Liver (tissue), 9 donors: ENCODE results near the gene MYH11. TPM values are rescaled to one million over a fixed set of nuclear protein-coding genes. Genes with fewer than 3 reads are reported as not detected.

Experiments
- DNase-seq: peaks from one replicate; pipeline ENCODE4 v3.0.0-alpha.2; 2017; ENCODE audit warnings: low spot score
- H3K27ac ChIP-seq, 2 donors: one replicate each; pipeline ENCODE4 v1.7.0; 2013; ENCODE audit warnings: inconsistent platforms in 2 of 2, low read length in 2 of 2, control low read depth in 1 of 2, low read depth in 1 of 2, mild to moderate bottlenecking in 1 of 2
- H3K27me3 ChIP-seq, 4 donors: one replicate each; pipeline versions ENCODE4 v1.6.1 to v1.7.0; 2013; ENCODE audit warnings: low read length in 3 of 4, inconsistent platforms in 1 of 4, mild to moderate bottlenecking in 1 of 4, moderate library complexity in 1 of 4; ENCODE audit not compliant: control insufficient read depth in 4 of 4, insufficient read depth in 4 of 4
- H3K36me3 ChIP-seq, 4 donors: one replicate each; pipeline versions ENCODE4 v1.6.1 to v1.7.0; 2013; ENCODE audit warnings: low read length in 3 of 4, mild to moderate bottlenecking in 3 of 4, low read depth in 1 of 4, moderate library complexity in 1 of 4; ENCODE audit not compliant: control insufficient read depth in 4 of 4, insufficient read depth in 3 of 4
- H3K4me1 ChIP-seq, 4 donors: one replicate each; pipeline versions ENCODE4 v1.6.1 to v1.7.0; 2013; ENCODE audit warnings: low read length in 3 of 4, mild to moderate bottlenecking in 3 of 4, moderate library complexity in 1 of 4; ENCODE audit not compliant: control insufficient read depth in 4 of 4, insufficient read depth in 4 of 4
- H3K4me3 ChIP-seq, 3 donors: one replicate each; pipeline versions ENCODE4 v1.6.1 to v1.7.0; 2013; ENCODE audit warnings: low read length in 3 of 3, control low read depth in 1 of 3, low read depth in 1 of 3, mild to moderate bottlenecking in 1 of 3
- H3K9ac ChIP-seq, 2 donors: one replicate each; pipeline ENCODE4 v1.7.0; 2013; ENCODE audit warnings: low read length in 2 of 2, mild to moderate bottlenecking in 2 of 2, moderate library complexity in 2 of 2, control low read depth in 1 of 2, low read depth in 1 of 2
- H3K9me3 ChIP-seq, 4 donors: one replicate each; pipeline versions ENCODE4 v1.6.1 to v1.7.0; 2013; ENCODE audit warnings: low read length in 3 of 4; ENCODE audit not compliant: control insufficient read depth in 4 of 4
- EGR1 ChIP-seq, 2 donors: IDR thresholded peaks; 2 replicates each; pipeline ENCODE4 v1.6.1; 2016 to 2018; ENCODE audit warnings: antibody characterized with exemption in 2 of 2, low read depth in 2 of 2
- FOXA1 ChIP-seq: IDR thresholded peaks from 2 replicates; pipeline ENCODE4 v1.6.1; 2016; ENCODE audit warnings: antibody characterized with exemption
- FOXA2 ChIP-seq: IDR thresholded peaks from 2 replicates; pipeline ENCODE4 v1.6.1; 2016; ENCODE audit warnings: antibody characterized with exemption
- GABPA ChIP-seq, 2 donors: IDR thresholded peaks in 1 of 2; conservative IDR thresholded peaks in 1 of 2; 2 replicates each; pipeline ENCODE4 v1.6.1; 2016; ENCODE audit warnings: antibody characterized with exemption in 2 of 2, mild to moderate bottlenecking in 1 of 2, moderate library complexity in 1 of 2
- HNF4A ChIP-seq, 2 donors: conservative IDR thresholded peaks; 2 replicates each; pipeline ENCODE4 v1.6.1; 2016; ENCODE audit warnings: antibody characterized with exemption in 2 of 2, mild to moderate bottlenecking in 2 of 2
- HNF4G ChIP-seq: IDR thresholded peaks from 2 replicates; pipeline ENCODE4 v1.6.1; 2016; ENCODE audit warnings: antibody characterized with exemption
- JUND ChIP-seq, 2 donors: IDR thresholded peaks; 2 replicates each; pipeline ENCODE4 v1.6.1; 2016; ENCODE audit warnings: antibody characterized with exemption in 2 of 2
- NR2F2 ChIP-seq: IDR thresholded peaks from 2 replicates; pipeline ENCODE4 v1.6.1; 2016; ENCODE audit warnings: antibody characterized with exemption
- RAD21 ChIP-seq, 2 donors: IDR thresholded peaks; 2 replicates each; pipeline ENCODE4 v1.6.1; 2016; ENCODE audit warnings: antibody characterized with exemption in 2 of 2, mild to moderate bottlenecking in 2 of 2
- RXRA ChIP-seq, 2 donors: IDR thresholded peaks; 2 replicates each; pipeline ENCODE4 v1.6.1; 2017 to 2018; ENCODE audit warnings: antibody characterized with exemption in 2 of 2, mild to moderate bottlenecking in 1 of 2
- SP1 ChIP-seq: IDR thresholded peaks from 2 replicates; pipeline ENCODE4 v1.6.1; 2018; ENCODE audit warnings: antibody characterized with exemption, mild to moderate bottlenecking
- TAF1 ChIP-seq: conservative IDR thresholded peaks from 2 replicates; pipeline ENCODE4 v1.6.1; 2016; ENCODE audit warnings: antibody characterized with exemption, mild to moderate bottlenecking
- WGBS: extraction: QIAGEN DNeasy Blood & Tissue Kit; methylation state at CpG from one replicate; pipeline ENCODE4 v1.1.7; 2013; 5-methylcytosine and 5-hydroxymethylcytosine counted together
- polyA plus RNA-seq, 2 donors: library from polyadenylated mRNA; stranded (reverse) in 1 of 2; unstranded in 1 of 2; fragments of 200-250 nt in 1 of 2; fragments of >200 nt in 1 of 2; fragmentation: Nextera tagmentation in 1 of 2; extraction: Ambion mirVana in 1 of 2; gene quantifications; one replicate each; pipeline versions ENCODE4 v1.2.1 to v1.2.3, GENCODE V29; 2013 to 2015
- total RNA-seq, 2 donors: library from RNA; depleted of rRNA; stranded (reverse); fragments of >200 nt; gene quantifications; one replicate each; pipeline ENCODE4 v1.2.3, GENCODE V29; 2014
- TF ChIP-seq, protein P1 (sequence below): IDR thresholded peaks from 2 replicates; pipeline ENCODE4 v1.6.1; 2016; ENCODE audit warnings: antibody characterized with exemption
- TF ChIP-seq, protein P2 (sequence below): IDR thresholded peaks from 2 replicates; pipeline ENCODE4 v1.6.1; 2016; ENCODE audit warnings: antibody characterized with exemption
- TF ChIP-seq, protein P3 (sequence below): IDR thresholded peaks from 2 replicates; pipeline ENCODE4 v1.6.1; 2016; ENCODE audit warnings: antibody characterized with exemption
- TF ChIP-seq, protein P4 (sequence below): fragments of 150-350 bp; IDR thresholded peaks from 2 replicates; pipeline ENCODE4 v1.5.1; 2017; ENCODE audit warnings: improper control_type of control experiment, low read depth, low read length; ENCODE audit not compliant: missing input control
- TF ChIP-seq, protein P5 (sequence below): IDR thresholded peaks from 2 replicates; pipeline ENCODE4 v1.6.1; 2016; ENCODE audit warnings: antibody characterized with exemption, mild to moderate bottlenecking
- donor health status: healthy.
- donor health status: healthy.
- donor health status: healthy.
- donor health status: healthy.
- donor health status: healthy.

MYH11 gene
- total and polyA plus RNA-seq, 4 donors, result 0.51 to 33.7 (median 4.0) TPM

DNA sequence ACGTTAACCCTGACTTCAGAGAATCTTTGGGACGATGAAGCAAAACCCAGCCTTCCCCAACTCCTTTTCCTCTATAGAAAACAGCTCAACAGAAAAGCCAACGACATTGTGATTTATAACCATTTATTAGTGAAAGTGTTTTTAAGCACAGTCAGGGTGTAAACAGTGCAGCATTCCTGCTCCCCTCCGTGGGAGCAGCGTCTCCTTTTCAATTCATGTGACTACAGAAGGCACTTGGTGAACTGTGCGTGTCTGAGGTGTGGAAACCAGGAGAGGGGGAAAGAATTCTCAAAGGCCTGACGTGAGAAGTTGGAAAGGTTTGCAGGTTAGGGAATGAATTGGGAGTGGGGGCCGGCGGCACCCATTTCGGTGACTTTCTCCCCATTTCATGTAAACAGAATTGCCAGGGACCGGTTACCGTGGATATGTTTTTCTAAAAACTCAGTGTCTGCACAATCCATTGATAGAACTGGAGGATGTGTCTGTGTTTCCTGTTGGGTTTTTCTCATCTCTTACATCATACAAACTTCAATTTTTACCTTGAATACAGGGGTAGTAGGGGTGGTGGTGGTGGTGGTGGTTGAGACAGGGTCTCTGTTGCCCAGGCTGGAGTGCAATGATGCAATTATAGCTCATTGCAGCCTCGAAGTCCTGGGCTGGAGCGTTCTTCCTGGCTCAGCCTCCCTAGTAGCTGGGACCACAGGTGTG, 153.6 kb downstream of the MYH11 start:
- no peak for DNase-seq
- Histone ChIP-seq H3K4me3 (no peak overlapping the region), H3K27me3 (no peaks in the 10 kb centered on the region), H3K9ac (no peak overlapping the region), H3K4me1 (no peaks in the 10 kb centered on the region), H3K27ac (no peak overlapping the region), H3K36me3 (peaks cover 4 to 18% (median 8%) of the 10 kb centered on the region in 4 donors), H3K9me3 (no peaks in the 10 kb centered on the region)
- TF ChIP-seq JUND (IDR thresholded peaks at IDR 0.05), result no peak
- TF ChIP-seq NR2F2, result no peak
- TF ChIP-seq, protein P1, sequence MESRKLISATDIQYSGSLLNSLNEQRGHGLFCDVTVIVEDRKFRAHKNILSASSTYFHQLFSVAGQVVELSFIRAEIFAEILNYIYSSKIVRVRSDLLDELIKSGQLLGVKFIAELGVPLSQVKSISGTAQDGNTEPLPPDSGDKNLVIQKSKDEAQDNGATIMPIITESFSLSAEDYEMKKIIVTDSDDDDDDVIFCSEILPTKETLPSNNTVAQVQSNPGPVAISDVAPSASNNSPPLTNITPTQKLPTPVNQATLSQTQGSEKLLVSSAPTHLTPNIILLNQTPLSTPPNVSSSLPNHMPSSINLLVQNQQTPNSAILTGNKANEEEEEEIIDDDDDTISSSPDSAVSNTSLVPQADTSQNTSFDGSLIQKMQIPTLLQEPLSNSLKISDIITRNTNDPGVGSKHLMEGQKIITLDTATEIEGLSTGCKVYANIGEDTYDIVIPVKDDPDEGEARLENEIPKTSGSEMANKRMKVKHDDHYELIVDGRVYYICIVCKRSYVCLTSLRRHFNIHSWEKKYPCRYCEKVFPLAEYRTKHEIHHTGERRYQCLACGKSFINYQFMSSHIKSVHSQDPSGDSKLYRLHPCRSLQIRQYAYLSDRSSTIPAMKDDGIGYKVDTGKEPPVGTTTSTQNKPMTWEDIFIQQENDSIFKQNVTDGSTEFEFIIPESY, result no peak
- TF ChIP-seq, protein P2, sequence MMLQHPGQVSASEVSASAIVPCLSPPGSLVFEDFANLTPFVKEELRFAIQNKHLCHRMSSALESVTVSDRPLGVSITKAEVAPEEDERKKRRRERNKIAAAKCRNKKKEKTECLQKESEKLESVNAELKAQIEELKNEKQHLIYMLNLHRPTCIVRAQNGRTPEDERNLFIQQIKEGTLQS, result no peak
- no peak for TF ChIP-seq EGR1 (IDR thresholded peaks at IDR 0.05; ENCODE audit: low read depth in 2 of 2)
- TF ChIP-seq RXRA (IDR thresholded peaks at IDR 0.05), result no peak
- no peak for TF ChIP-seq HNF4A (conservative IDR thresholded peaks at IDR 0.05)
- no peak for TF ChIP-seq FOXA2
- TF ChIP-seq, protein P3, sequence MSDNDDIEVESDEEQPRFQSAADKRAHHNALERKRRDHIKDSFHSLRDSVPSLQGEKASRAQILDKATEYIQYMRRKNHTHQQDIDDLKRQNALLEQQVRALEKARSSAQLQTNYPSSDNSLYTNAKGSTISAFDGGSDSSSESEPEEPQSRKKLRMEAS, result no peak
- no peak for TF ChIP-seq HNF4G
- TF ChIP-seq TAF1, result no peak
- no peak for TF ChIP-seq RAD21 (IDR thresholded peaks at IDR 0.05)
- no peak for TF ChIP-seq GABPA (IDR thresholded peaks at IDR 0.05 in 1 of 2, conservative IDR thresholded peaks at IDR 0.05 in 1 of 2)
- TF ChIP-seq, protein P4, sequence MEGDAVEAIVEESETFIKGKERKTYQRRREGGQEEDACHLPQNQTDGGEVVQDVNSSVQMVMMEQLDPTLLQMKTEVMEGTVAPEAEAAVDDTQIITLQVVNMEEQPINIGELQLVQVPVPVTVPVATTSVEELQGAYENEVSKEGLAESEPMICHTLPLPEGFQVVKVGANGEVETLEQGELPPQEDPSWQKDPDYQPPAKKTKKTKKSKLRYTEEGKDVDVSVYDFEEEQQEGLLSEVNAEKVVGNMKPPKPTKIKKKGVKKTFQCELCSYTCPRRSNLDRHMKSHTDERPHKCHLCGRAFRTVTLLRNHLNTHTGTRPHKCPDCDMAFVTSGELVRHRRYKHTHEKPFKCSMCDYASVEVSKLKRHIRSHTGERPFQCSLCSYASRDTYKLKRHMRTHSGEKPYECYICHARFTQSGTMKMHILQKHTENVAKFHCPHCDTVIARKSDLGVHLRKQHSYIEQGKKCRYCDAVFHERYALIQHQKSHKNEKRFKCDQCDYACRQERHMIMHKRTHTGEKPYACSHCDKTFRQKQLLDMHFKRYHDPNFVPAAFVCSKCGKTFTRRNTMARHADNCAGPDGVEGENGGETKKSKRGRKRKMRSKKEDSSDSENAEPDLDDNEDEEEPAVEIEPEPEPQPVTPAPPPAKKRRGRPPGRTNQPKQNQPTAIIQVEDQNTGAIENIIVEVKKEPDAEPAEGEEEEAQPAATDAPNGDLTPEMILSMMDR, result no peak
- no peak for TF ChIP-seq FOXA1
- TF ChIP-seq, protein P5, sequence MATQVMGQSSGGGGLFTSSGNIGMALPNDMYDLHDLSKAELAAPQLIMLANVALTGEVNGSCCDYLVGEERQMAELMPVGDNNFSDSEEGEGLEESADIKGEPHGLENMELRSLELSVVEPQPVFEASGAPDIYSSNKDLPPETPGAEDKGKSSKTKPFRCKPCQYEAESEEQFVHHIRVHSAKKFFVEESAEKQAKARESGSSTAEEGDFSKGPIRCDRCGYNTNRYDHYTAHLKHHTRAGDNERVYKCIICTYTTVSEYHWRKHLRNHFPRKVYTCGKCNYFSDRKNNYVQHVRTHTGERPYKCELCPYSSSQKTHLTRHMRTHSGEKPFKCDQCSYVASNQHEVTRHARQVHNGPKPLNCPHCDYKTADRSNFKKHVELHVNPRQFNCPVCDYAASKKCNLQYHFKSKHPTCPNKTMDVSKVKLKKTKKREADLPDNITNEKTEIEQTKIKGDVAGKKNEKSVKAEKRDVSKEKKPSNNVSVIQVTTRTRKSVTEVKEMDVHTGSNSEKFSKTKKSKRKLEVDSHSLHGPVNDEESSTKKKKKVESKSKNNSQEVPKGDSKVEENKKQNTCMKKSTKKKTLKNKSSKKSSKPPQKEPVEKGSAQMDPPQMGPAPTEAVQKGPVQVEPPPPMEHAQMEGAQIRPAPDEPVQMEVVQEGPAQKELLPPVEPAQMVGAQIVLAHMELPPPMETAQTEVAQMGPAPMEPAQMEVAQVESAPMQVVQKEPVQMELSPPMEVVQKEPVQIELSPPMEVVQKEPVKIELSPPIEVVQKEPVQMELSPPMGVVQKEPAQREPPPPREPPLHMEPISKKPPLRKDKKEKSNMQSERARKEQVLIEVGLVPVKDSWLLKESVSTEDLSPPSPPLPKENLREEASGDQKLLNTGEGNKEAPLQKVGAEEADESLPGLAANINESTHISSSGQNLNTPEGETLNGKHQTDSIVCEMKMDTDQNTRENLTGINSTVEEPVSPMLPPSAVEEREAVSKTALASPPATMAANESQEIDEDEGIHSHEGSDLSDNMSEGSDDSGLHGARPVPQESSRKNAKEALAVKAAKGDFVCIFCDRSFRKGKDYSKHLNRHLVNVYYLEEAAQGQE, result no peak
- no peak for TF ChIP-seq SP1
- WGBS, result 89% methylated on average over 14 of the region's 14 CpGs
